HepG2 (cell line): ENCODE data around the gene PDHX.

ENCODE experiments used
- GABPA ChIP-seq, 2 experiments: IDR thresholded peaks; 2 replicates each; pipeline ENCODE4 v1.6.1; 2011 to 2016; ENCODE audit warnings: low read depth in 2 of 2, low read length in 1 of 2, missing biosample characterization in 1 of 2, missing genetic modification characterization in 1 of 2
- HNRNPL ChIP-seq: fragments of 200-400 bp; formaldehyde crosslinking; IDR thresholded peaks from 2 replicates; pipeline ENCODE4 v1.6.1; 2017; ENCODE audit warnings: mild to moderate bottlenecking, low read depth, low read length
- PBX2 ChIP-seq: IDR thresholded peaks from 2 replicates; pipeline ENCODE4 v1.6.1; 2016; ENCODE audit warnings: control low read depth
- REST ChIP-seq, 2 experiments: IDR thresholded peaks; 2 replicates each; pipeline ENCODE4 v1.6.1; 2011 to 2012; ENCODE audit warnings: low read length in 2 of 2, borderline replicate concordance in 1 of 2, low read depth in 1 of 2, mild to moderate bottlenecking in 1 of 2, moderate library complexity in 1 of 2
- SP4 ChIP-seq: sonication (generic); formaldehyde crosslinking; IDR thresholded peaks from 2 replicates; pipeline ENCODE4 v1.8.1; 2023; ENCODE audit warnings: mild to moderate bottlenecking, missing genetic modification reagents
- TAF1 ChIP-seq: sonication (generic); formaldehyde crosslinking; IDR thresholded peaks from 2 replicates; pipeline ENCODE4 v1.4.0; 2020; ENCODE audit warnings: missing genetic modification reagents
- ZBTB34 ChIP-seq: sonication (generic); formaldehyde crosslinking; IDR thresholded peaks from 2 replicates; pipeline ENCODE4 v1.8.0; 2022; ENCODE audit warnings: mild to moderate bottlenecking, missing genetic modification reagents

- TF ChIP-seq SP4 (CRISPR knock-in tag) (no peak), GABPA (IDR thresholded peaks at IDR 0.05; ENCODE audit: low read depth, low read length) (no peak), GABPA (CRISPR knock-in tag; IDR thresholded peaks at IDR 0.05; ENCODE audit: low read depth) (no peak), ZBTB34 (CRISPR knock-in tag) (no peak), HNRNPL (no peak), REST (IDR thresholded peaks at IDR 0.05; ENCODE audit: borderline replicate concordance in 1 of 2, low read depth in 1 of 2, low read length in 2 of 2) (no peak), PBX2 (CRISPR knock-in tag) (no peak), TAF1 (CRISPR knock-in tag) (no peak)
Observed at GRCh38 chr11:35021589-35021988, 105.2 kb downstream of the PDHX start.
